HepG2 (cell line): ENCODE data around the gene CD4. TPM values are rescaled to one million over a fixed set of nuclear protein-coding genes. Genes with fewer than 3 reads are reported as not detected.

Experiments
- ARID5B ChIP-seq: IDR thresholded peaks from 2 replicates; pipeline ENCODE4 v1.4.0; 2020; ENCODE audit warnings: mild to moderate bottlenecking, missing genetic modification reagents
- CSRNP1 ChIP-seq: sonication (generic); formaldehyde crosslinking; IDR thresholded peaks from 2 replicates; pipeline ENCODE4 v1.8.1; 2023; ENCODE audit warnings: mild to moderate bottlenecking, missing genetic modification reagents
- E2F1 ChIP-seq: sonication (generic); formaldehyde crosslinking; IDR thresholded peaks from 2 replicates; pipeline ENCODE4 v1.5.0; 2020; ENCODE audit warnings: missing genetic modification reagents
- HIC2 ChIP-seq: sonication (generic); formaldehyde crosslinking; IDR thresholded peaks from 2 replicates; pipeline ENCODE4 v1.9.0; 2022; ENCODE audit warnings: low read depth, missing genetic modification reagents
- PPARG ChIP-seq: conservative IDR thresholded peaks from 2 replicates; pipeline ENCODE4 v1.6.1; 2016; ENCODE audit warnings: missing biosample characterization, missing genetic modification reagents
- SMAD9 ChIP-seq: sonication (generic); formaldehyde crosslinking; IDR thresholded peaks from 2 replicates; pipeline ENCODE4 v1.5.1; 2020; ENCODE audit warnings: mild to moderate bottlenecking, missing genetic modification reagents
- ZNF407 ChIP-seq: sonication (generic); formaldehyde crosslinking; IDR thresholded peaks from one replicate; pipeline ENCODE4 v1.5.1; 2020; ENCODE audit warnings: mild to moderate bottlenecking, missing genetic modification reagents; ENCODE audit errors: not compliant biosample characterization
- ZNF576 ChIP-seq: sonication (generic); formaldehyde crosslinking; IDR thresholded peaks from 2 replicates; pipeline ENCODE4 v1.4.0; 2020; ENCODE audit warnings: mild to moderate bottlenecking, missing genetic modification reagents
- polyA plus RNA-seq, 8 experiments: library from polyadenylated mRNA; depleted of rRNA in 3 of 8; stranded (reverse) in 7 of 8; unstranded in 1 of 8; fragments of >200 nt; fragmentation: Illumina TruSeq in 4 of 8; extraction: Trizol in 4 of 8; gene quantifications; 2 replicates each; pipeline versions ENCODE4 v1.2.1 to v1.2.3, GENCODE V29; 2011 to 2016; ENCODE audit warnings: low read depth in 4 of 8, missing spikeins in 1 of 8, mixed read lengths in 1 of 8; ENCODE audit not compliant: insufficient read depth in 1 of 8
- total RNA-seq, 5 experiments: library from RNA; depleted of rRNA; stranded (reverse); fragments of >200 nt; fragmentation: Illumina TruSeq; extraction: Trizol; gene quantifications; 2 replicates each; pipeline ENCODE4 v1.2.3, GENCODE V29; 2016; ENCODE audit warnings: low read depth in 1 of 5

Gene CD4
- total and polyA plus RNA-seq, 2 of the 13 experiments (the other 11 are each of a cell fraction or from before 2014, with no cell fraction given): 0.07 to 0.95 TPM

- TF ChIP-seq E2F1 (CRISPR knock-in tag) (no peak), SMAD9 (CRISPR knock-in tag) (no peak), HIC2 (no peak), ZNF576 (no peak), ARID5B (peak; percentile 59), ZNF407 (no peak), CSRNP1 (CRISPR knock-in tag) (no peak), PPARG (CRISPR knock-in tag) (no peak)
Measured at GRCh38 chr12:6767353-6768319, 21.7 kb upstream of the CD4 start (continued).
